SH-SY5Y (cell line): ENCODE data around the gene CFAP77.

ENCODE experiments used
- GATA2 ChIP-seq: IDR thresholded peaks from 2 replicates; pipeline ENCODE4 v1.6.1; 2011; ENCODE audit warnings: mild to moderate bottlenecking, low read depth, low read length
- GATA3 ChIP-seq: IDR thresholded peaks from 2 replicates; pipeline ENCODE4 v1.6.1; 2011; ENCODE audit warnings: low read depth, mild to moderate bottlenecking, low read length, moderate library complexity

DNA sequence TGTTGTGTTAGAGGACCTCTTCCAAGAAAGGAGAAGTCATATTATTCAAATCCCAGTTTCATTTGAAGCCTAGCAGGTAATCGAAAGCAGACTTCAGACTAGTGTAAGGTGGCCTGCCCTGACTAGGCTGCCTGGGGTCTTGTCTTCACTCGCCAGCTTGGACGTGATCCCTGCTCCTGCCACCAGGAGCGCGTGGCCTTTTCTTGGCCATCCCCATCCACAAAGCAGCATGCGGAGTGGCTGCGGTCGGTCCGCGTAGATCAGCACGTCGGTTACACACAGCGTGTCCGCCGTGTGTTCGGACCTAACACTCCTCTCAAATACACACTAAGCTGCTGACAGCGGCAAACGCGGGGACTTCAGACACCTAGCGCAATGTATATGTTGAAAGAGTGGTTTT, 37.3 kb downstream of the CFAP77 start:
- no peak for TF ChIP-seq GATA2
- TF ChIP-seq GATA3, result no peak
